ENCODE data around the gene NKRF. TPM values are rescaled to one million over a fixed set of nuclear protein-coding genes. Genes with fewer than 3 reads are reported as not detected.

NKRF gene
- total and polyA plus RNA-seq, 2 of the 8 experiments (the other 6 are each of a cell fraction or from before 2014, with no cell fraction given), result 3.8 to 11.4 TPM

DNA sequence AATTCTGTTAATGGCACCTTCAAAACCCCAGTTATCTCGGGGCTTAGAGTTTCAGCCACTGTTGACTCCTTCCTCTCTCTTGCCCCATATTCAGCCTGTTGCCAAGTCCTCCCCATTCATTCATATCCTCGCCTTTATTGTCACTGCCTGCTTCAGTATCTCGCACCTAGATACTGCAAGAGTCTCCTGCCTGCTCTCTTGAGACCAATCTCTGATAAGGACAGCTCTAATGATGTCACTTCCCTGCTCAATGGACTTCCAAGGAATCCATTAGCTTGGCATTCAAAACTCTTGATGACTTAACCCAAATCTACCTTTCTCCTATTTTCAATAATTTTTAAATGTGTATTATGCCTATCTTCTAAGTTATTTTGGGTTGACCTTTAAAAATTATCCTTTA is 33.0 kb downstream of the NKRF start:
- Histone ChIP-seq H3K9ac (replicated peaks in 1 of 4; ENCODE audit: extremely low read depth in 1 of 4, low read depth in 3 of 4, low read length in 3 of 4) (peak overlapping the region in 1 of 4 experiments; percentile 48; a peak in 1 of 7 replicates), H3K4me1 (replicated peaks in 1 of 4; ENCODE audit: control insufficient read depth in 3 of 4, insufficient read depth in 4 of 4, low read length in 3 of 4) (peaks cover 0 to 4% (median 0%) of the 10 kb centered on the region in 4 experiments; a peak in 1 of 7 replicates), H3K23me2 (ENCODE audit: low read depth, low read length) (peaks cover 2% of the 10 kb centered on the region; the same call in 1 of the 2 replicates), H4K5ac (ENCODE audit: insufficient read length, low read depth, low read length) (no peak overlapping the region), H2BK12ac (ENCODE audit: low read depth, low read length) (no peak overlapping the region), H2BK20ac (ENCODE audit: low read length) (no peak overlapping the region), H3K23ac (ENCODE audit: insufficient read length) (no peak overlapping the region), H3K18ac (ENCODE audit: extremely low read depth, low read length) (no peak overlapping the region), H2AFZ (ENCODE audit: low read length) (no peak overlapping the region), H4K8ac (ENCODE audit: extremely low read depth, insufficient read depth, low read length) (no peak overlapping the region), H3K79me2 (ENCODE audit: control insufficient read depth in 1 of 2, insufficient read depth in 2 of 2, low read length in 2 of 2) (peaks cover 0 to 8% of the 10 kb centered on the region in 2 experiments; a peak in 2 of 4 replicates), H3K4ac (replicated peaks; ENCODE audit: insufficient read length, low read depth, low read length) (no peak overlapping the region), H2AK5ac (ENCODE audit: low read depth, low read length) (no peak overlapping the region), H3K9me3 (ENCODE audit: insufficient read depth in 2 of 2, low read depth in 1 of 2, low read length in 1 of 2) (no peaks in the 10 kb centered on the region), H3K36me3 (ENCODE audit: control insufficient read depth in 2 of 4, insufficient read depth in 4 of 4, low read length in 3 of 4) (peaks cover 0 to 6% (median 0%) of the 10 kb centered on the region in 4 experiments; a peak in 2 of 8 replicates), H3K27me3 (replicated peaks in 1 of 4; ENCODE audit: control insufficient read depth in 3 of 4, extremely low read depth in 1 of 4, insufficient read depth in 3 of 4, low read length in 3 of 4) (no peaks in the 10 kb centered on the region), H3K14ac (ENCODE audit: insufficient read length) (no peak overlapping the region), H4K20me1 (replicated peaks in 1 of 2; ENCODE audit: control insufficient read depth in 1 of 2, insufficient read depth in 2 of 2, low read length in 2 of 2) (no peaks in the 10 kb centered on the region), H3K4me2 (ENCODE audit: insufficient read depth in 1 of 2, low read depth in 2 of 2, low read length in 2 of 2) (peak overlapping the region; percentile 59 to 72; a peak in 3 of 4 replicates), H3K27ac (ENCODE audit: low read depth, low read length) (no peak overlapping the region), H3K56ac (replicated peaks; ENCODE audit: insufficient read length, low read depth, low read length) (no peak overlapping the region), H4K91ac (replicated peaks; ENCODE audit: insufficient read length, low read length) (no peak overlapping the region), H2BK15ac (ENCODE audit: low read length) (no peak overlapping the region), H3K4me3 (ENCODE audit: extremely low read depth in 1 of 4, insufficient read depth in 2 of 4, low read depth in 3 of 4, low read length in 4 of 4) (peak overlapping the region; percentile 55 to 87 (median 64)), H2BK5ac (ENCODE audit: low read depth, low read length) (no peak overlapping the region), H2BK120ac (replicated peaks; ENCODE audit: low read depth, low read length) (no peak overlapping the region), H3K79me1 (ENCODE audit: low read depth, low read length) (no peaks in the 10 kb centered on the region)
- TF ChIP-seq SP4 (IDR thresholded peaks at IDR 0.05; ENCODE audit: low read length) (no peak), BCL11A (IDR thresholded peaks at IDR 0.05; ENCODE audit: low read depth in 2 of 2, low read length in 2 of 2) (no peak), EGR1 (IDR thresholded peaks at IDR 0.05; ENCODE audit: borderline replicate concordance, low read depth, low read length) (no peak), CREB1 (IDR thresholded peaks at IDR 0.05) (no peak), GABPA (IDR thresholded peaks at IDR 0.05; ENCODE audit: borderline replicate concordance, insufficient read depth, low read length) (no peak), TAF7 (optimal IDR thresholded peaks at IDR 0.05; ENCODE audit: borderline replicate concordance, low read depth, low read length) (no peak), SP1 (IDR thresholded peaks at IDR 0.05; ENCODE audit: low read depth, low read length) (no peak), POLR2A (IDR thresholded peaks at IDR 0.05; ENCODE audit: control extremely low read depth in 1 of 2, low read depth in 2 of 2, low read length in 2 of 2) (no peak), TBP (IDR thresholded peaks at IDR 0.05; ENCODE audit: low read depth, low read length) (no peak)
- no peak for FAIRE-seq
- POLR2A ChIA-PET (ENCODE audit: partially characterized antibody), result interaction anchor here (0.7 to 3.0 kb wide), 8 partner anchors 8 to 297 kb away, joined by 3 to 17 read pairs (median 5); partner anchors contain the start of genes RPL39, SOWAHD, STEEP1 and UPF3B
- CTCF ChIA-PET (ENCODE audit: partially characterized antibody), result no interaction called here
- WGBS, 2 experiments (ENCODE audit: extremely low coverage in 1 of 2, insufficient coverage in 1 of 2, insufficient read length in 1 of 2, insufficient replicate concordance in 2 of 2, low coverage in 1 of 2, low lambda C conversion rate in 2 of 2, missing lambda C conversion rate in 1 of 2), result 82% methylated on average over 3 of the region's 3 CpGs; no CpG with 5 or more reads in 1 of the 2 experiments
- DNase-seq (ENCODE audit: low read depth in 1 of 2, low spot score in 2 of 2), result no peak

Data from H1 (cell line).